NCI-H1092 (cell line): ENCODE results near the gene COLGALT1.

Experiments
- DNase-seq: peaks from one replicate; lab custom pipeline; 2025; lab: John Stamatoyannopoulos, UW

Gene COLGALT1

GRCh38 chr19:17601683-17602082 lies 46.2 kb downstream of the COLGALT1 start:
- no peak for DNase-seq

GRCh38 chr19:17602217-17602616 lies 46.8 kb downstream of the COLGALT1 start:
- no peak for DNase-seq

- DNase-seq, result no peak
These were observed 47.5 kb downstream of the COLGALT1 start for GRCh38 chr19:17602872-17603510.

GRCh38 chr19:17604372-17605025 lies 49.0 kb downstream of the COLGALT1 start:
- no peak for DNase-seq

GRCh38 chr19:17605117-17605516 lies 49.7 kb downstream of the COLGALT1 start:
- DNase-seq, result no peak

- peak; percentile 75 for DNase-seq
These were observed 50.5 kb downstream of the COLGALT1 start for GRCh38 chr19:17605761-17606589.

GRCh38 chr19:17606590-17607185 lies 51.2 kb downstream of the COLGALT1 start:
- DNase-seq, result no peak

- no peak for DNase-seq
These were observed 52.5 kb downstream of the COLGALT1 start for GRCh38 chr19:17607936-17608335.

- no peak for DNase-seq
These were observed 54.9 kb downstream of the COLGALT1 start for GRCh38 chr19:17610384-17610783.

- no peak for DNase-seq
These were observed 56.2 kb downstream of the COLGALT1 start for GRCh38 chr19:17611462-17612244.

GRCh38 chr19:17614476-17614875 lies 59.0 kb downstream of the COLGALT1 start:
- no peak for DNase-seq

GRCh38 chr19:17615889-17616685 lies 60.6 kb downstream of the COLGALT1 start:
- DNase-seq, result no peak

GRCh38 chr19:17616686-17616960 lies 61.2 kb downstream of the COLGALT1 start:
- no peak for DNase-seq

- DNase-seq, result no peak
These were observed 61.7 kb downstream of the COLGALT1 start for GRCh38 chr19:17616961-17617806.

GRCh38 chr19:17617807-17618192 lies 62.4 kb downstream of the COLGALT1 start:
- DNase-seq, result no peak

- DNase-seq, result no peak
These were observed 62.9 kb downstream of the COLGALT1 start for GRCh38 chr19:17618281-17618903.

GRCh38 chr19:17618936-17619335 lies 63.5 kb downstream of the COLGALT1 start:
- no peak for DNase-seq

GRCh38 chr19:17620696-17621095 lies 65.2 kb downstream of the COLGALT1 start:
- DNase-seq, result no peak

GRCh38 chr19:17623224-17623935 lies 67.9 kb downstream of the COLGALT1 start:
- no peak for DNase-seq
